Adrenal gland (tissue), 12 donors: Measurements from ENCODE around the gene AVP. TPM values are rescaled to one million over a fixed set of nuclear protein-coding genes. Genes with fewer than 3 reads are reported as not detected.

Experiments used
- DNase-seq, 7 donors: peaks; one replicate each; pipeline ENCODE4 v3.0.0-alpha.2; 2019 to 2020
- H3K27ac ChIP-seq, 5 donors: fragments of 200-600 bp; sonication (generic) in 4 of 5; 1 replicate in 3 of 5; 2 replicates in 2 of 5; pipeline versions ENCODE4 v1.5.1 to v1.8.0; 2016 to 2020; ENCODE audit warnings: mild to moderate bottlenecking in 1 of 5
- H3K27me3 ChIP-seq: fragments of 200-600 bp; 2 replicates; pipeline ENCODE4 v1.8.0; 2021
- H3K36me3 ChIP-seq, 2 donors: fragments of 200-600 bp; replicated peaks in 1 of 2; 1 replicate in 1 of 2; 2 replicates in 1 of 2; pipeline versions ENCODE4 v1.5.1 to v1.8.0; 2018 to 2022
- H3K4me1 ChIP-seq, 2 donors: fragments of 200-600 bp; replicated peaks in 1 of 2; 1 replicate in 1 of 2; 2 replicates in 1 of 2; pipeline versions ENCODE4 v1.5.1 to v1.8.0; 2018 to 2021
- H3K4me3 ChIP-seq, 4 donors: fragments of 200-600 bp; sonication (generic) in 3 of 4; one replicate each; pipeline ENCODE4 v1.5.1; 2016 to 2018
- H3K9me3 ChIP-seq, 3 donors: fragments of 200-600 bp; sonication (generic) in 1 of 3; replicated peaks in 1 of 3; 1 replicate in 2 of 3; 2 replicates in 1 of 3; pipeline versions ENCODE4 v1.5.1 to v1.8.0; 2016 to 2021
- POLR2A ChIP-seq, 2 donors: fragments of 450-650 bp; IDR thresholded peaks; one replicate each; pipeline ENCODE4 v1.6.1; 2017; ENCODE audit warnings: antibody characterized with exemption in 2 of 2, mild to moderate bottlenecking in 2 of 2, moderate library complexity in 1 of 2
- WGBS, 4 donors: extraction: QIAGEN DNeasy Blood & Tissue Kit in 2 of 4; methylation state at CpG; one replicate each; pipeline versions ENCODE4 v1.1.5 to v1.1.7; 2013 to 2017; 5-methylcytosine and 5-hydroxymethylcytosine counted together
- intact Hi-C, 2 donors: fragments of 100-400 bp; cut with DNase I; formaldehyde crosslinking; loops; one replicate each; pipeline versions ENCODE4 v1.14.1 to v1.15.0; 2022 to 2023
- polyA plus RNA-seq, 3 donors: library from polyadenylated mRNA; stranded (reverse); fragments of 200-250 nt in 2 of 3; fragments of 350-450 nt in 1 of 3; fragmentation: Illumina TruSeq in 1 of 3; extraction: RNeasy Lipid Tissue Mini Kit (QIAGEN cat#74804) in 1 of 3; gene quantifications; one replicate each; pipeline ENCODE4 v1.2.3, GENCODE V29; 2013 to 2014
- total RNA-seq, 9 donors: library from RNA; depleted of rRNA in 4 of 9; stranded (reverse); fragments of >200 nt in 4 of 9; fragments of 120-200 nt in 1 of 9; fragmentation: NEBNext Ultra II Directional in 1 of 9; extraction: Animal tissue kit (Norgen Biotek cat#: 25700) in 1 of 9; gene quantifications; one replicate each; pipeline versions ENCODE4 v1.1.0 to v1.2.4, GENCODE V29; 2013 to 2023
- TF ChIP-seq, protein P1 (sequence below), 6 experiments: fragments of 450-650 bp in 4 of 6; fragments of 200-600 bp in 2 of 6; sonication (generic) in 1 of 6; IDR thresholded peaks; 1 replicate in 5 of 6; 2 replicates in 1 of 6; pipeline versions ENCODE4 v1.5.1 to v1.8.0; 2016 to 2021; ENCODE audit warnings: antibody characterized with exemption in 6 of 6, mild to moderate bottlenecking in 2 of 6, moderate library complexity in 1 of 6
- donor health status: healthy with polysubstance abuse.
- donor health status: Bipolar disorder and iron deficiency.
- donor health status: DM: yes; HTN: yes; CAD: no.
- donor health status: DM: no; HTN: no; CAD: no.
- donor health status: DM: no; HTN: no; CAD: no.
- donor health status: DM: yes; HTN: yes; CAD: no.

AVP gene
- total and polyA plus RNA-seq, 12 donors: 0.27 to 0.75 (median 0.64) TPM; not detected in 8

DNA sequence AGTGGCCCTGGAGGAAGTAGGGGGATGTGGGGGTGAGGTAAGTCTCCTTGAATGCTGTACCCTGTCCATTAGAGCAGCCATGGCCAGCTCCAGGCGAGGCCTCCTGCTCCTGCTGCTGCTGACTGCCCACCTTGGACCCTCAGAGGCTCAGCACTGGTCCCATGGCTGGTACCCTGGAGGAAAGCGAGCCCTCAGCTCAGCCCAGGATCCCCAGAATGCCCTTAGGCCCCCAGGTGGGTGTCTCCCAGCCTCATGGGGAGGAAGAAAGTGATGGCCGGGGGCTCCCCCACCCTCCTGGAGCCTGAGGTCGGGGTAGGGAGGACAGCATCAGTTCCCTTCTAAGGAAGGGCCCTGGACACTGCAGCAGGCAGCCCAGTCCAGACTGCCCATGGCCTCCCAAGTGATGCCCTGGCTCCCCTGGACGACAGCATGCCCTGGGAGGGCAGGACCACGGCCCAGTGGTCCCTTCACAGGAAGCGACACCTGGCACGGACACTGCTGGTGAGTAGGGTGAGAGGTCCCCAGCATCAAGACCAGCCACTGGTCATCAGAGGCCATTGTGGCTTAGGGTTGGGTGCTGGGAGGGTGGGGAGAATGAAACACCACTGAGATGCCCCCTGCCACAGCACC is 40.1 kb downstream of the AVP start:
- Histone ChIP-seq H3K36me3 (peaks cover 0 to 31% of the 10 kb centered on the region in 2 donors), H3K9me3 (no peaks in the 10 kb centered on the region), H3K4me1 (peaks cover 4 to 20% of the 10 kb centered on the region in 2 donors), H3K4me3 (no peak overlapping the region), H3K27ac (peak overlapping the region in 3 of 5 donors; percentile 89 to 95 (median 94)), H3K27me3 (no peaks in the 10 kb centered on the region)
- no peak for DNase-seq
- intact Hi-C loops: no loop called here
- 93 to 98% (median 96%) methylated on average over 5 to 8 of the region's 8 CpGs; no CpG with 5 or more reads in 1 of the 4 donors for WGBS, 4 donors
- no peak for TF ChIP-seq POLR2A (IDR thresholded peaks at IDR 0.05)
- TF ChIP-seq, protein P1, sequence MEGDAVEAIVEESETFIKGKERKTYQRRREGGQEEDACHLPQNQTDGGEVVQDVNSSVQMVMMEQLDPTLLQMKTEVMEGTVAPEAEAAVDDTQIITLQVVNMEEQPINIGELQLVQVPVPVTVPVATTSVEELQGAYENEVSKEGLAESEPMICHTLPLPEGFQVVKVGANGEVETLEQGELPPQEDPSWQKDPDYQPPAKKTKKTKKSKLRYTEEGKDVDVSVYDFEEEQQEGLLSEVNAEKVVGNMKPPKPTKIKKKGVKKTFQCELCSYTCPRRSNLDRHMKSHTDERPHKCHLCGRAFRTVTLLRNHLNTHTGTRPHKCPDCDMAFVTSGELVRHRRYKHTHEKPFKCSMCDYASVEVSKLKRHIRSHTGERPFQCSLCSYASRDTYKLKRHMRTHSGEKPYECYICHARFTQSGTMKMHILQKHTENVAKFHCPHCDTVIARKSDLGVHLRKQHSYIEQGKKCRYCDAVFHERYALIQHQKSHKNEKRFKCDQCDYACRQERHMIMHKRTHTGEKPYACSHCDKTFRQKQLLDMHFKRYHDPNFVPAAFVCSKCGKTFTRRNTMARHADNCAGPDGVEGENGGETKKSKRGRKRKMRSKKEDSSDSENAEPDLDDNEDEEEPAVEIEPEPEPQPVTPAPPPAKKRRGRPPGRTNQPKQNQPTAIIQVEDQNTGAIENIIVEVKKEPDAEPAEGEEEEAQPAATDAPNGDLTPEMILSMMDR (IDR thresholded peaks at IDR 0.05): no peak

DNA sequence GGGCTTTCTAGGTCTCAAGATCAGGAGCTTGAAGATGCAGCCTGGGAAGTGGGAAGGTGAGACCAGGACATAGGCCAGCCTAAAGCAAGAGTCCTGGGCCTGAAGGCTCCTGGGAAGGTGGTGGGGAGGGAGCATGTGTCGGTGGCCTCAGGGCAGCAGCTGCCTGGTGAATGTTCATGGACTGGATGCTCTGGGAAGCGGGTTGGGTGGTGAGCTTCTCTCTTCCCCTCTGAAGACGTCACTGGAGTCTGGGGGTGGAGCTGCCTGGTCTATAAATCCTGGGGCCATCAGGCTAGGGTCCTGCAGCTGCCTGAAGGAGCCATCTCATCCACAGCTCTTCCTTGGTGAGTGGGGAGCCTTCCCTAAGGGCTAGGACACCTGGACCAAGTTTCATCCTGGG is 41.2 kb downstream of the AVP start, which contains the start of gene GNRH2:
TSS of gene GNRH2 (plus strand) at position 301 of the 400 bp plus-strand sequence. CDS start 793 bp downstream, outside the sequence.
- no peaks in the 10 kb centered on the region for H3K9me3 ChIP-seq
- peak within 1 kb of the TSS in 3 of 5 donors; percentile 36 to 95 (median 71) for H3K27ac ChIP-seq
- no peak for TF ChIP-seq POLR2A (IDR thresholded peaks at IDR 0.05)
- TF ChIP-seq, protein P1 (IDR thresholded peaks at IDR 0.05): no peak

DNA sequence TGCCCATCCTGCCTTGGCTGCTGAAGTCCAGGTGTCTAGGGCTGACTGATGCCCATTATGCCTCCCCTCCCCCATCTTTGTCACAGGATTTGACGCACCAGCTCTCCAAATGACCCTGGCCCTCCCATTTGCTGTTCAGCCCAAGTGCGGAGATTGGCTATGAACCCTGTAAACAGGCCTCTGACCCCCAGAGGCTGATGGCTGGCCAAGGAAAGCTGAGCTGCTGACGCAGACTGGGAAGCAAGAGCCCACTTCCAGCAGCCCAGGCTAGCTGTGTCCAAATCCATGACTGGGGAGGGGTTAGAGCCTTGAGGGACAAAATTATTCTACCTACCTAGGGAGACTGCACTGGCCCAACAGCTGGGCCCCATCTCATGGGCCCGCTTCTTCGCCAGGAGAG is 41.9 kb downstream of the AVP start:
- Histone ChIP-seq H3K27me3 (no peaks in the 10 kb centered on the region), H3K36me3 (peaks cover 0 to 30% of the 10 kb centered on the region in 2 donors), H3K27ac (peak overlapping the region in 3 of 5 donors; percentile 36 to 84 (median 71)), H3K4me3 (no peak overlapping the region), H3K4me1 (peaks cover 4 to 16% of the 10 kb centered on the region in 2 donors), H3K9me3 (no peaks in the 10 kb centered on the region)
- peak in 6 of 7 donors; percentile 37 to 76 (median 48) for DNase-seq
- 68 to 85% (median 75%) methylated on average over 2 to 5 of the region's 5 CpGs for WGBS, 4 donors
- no peak for TF ChIP-seq POLR2A (IDR thresholded peaks at IDR 0.05)
- TF ChIP-seq, protein P1 (IDR thresholded peaks at IDR 0.05): no peak
- intact Hi-C loops: no loop called here

More for the DNA sequence above, 41.2 kb downstream of the AVP start, which contains the start of gene GNRH2:
- peaks cover 4 to 20% of the 10 kb centered on the region in 2 donors for H3K4me1 ChIP-seq
- WGBS, 4 donors: 74 to 100% (median 82%) methylated on average over 3 of the region's 3 CpGs
- no peak within 1 kb of the TSS for H3K4me3 ChIP-seq
- H3K36me3 ChIP-seq: peaks cover 0 to 30% of the 10 kb centered on the region in 2 donors
- intact Hi-C loops: no loop called here
- no peak for DNase-seq
- H3K27me3 ChIP-seq: no peaks in the 10 kb centered on the region

DNA sequence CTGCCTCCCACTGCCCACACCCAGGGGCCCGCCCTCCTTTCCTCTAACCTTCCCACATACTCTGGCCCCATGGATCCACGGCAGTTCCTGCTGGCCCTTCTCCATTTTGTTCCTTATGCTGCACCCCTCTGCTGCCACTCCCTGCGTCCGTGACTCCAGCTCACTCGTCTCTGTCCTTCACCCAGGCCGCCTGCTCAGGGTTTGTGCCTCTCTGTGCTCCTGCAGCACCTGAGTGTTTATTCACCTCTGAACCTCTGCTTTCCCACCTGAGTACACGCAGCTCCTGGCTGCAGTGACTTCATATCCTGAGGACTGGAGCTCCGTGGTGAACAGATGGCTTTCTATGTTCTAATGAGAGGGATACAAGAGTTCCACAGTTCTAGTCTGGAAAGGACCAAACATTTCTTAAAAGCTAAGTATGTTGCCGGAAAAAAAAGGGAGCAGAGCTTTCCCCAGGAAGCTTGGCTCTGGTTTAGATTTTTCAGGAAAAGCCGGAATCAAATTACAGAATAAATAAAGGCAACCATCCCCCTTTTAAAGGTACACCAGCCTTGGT is 42.6 kb downstream of the AVP start:
- no peak overlapping the region for H3K4me3 ChIP-seq
- peaks cover 4 to 9% of the 10 kb centered on the region in 2 donors for H3K4me1 ChIP-seq
- 52 to 65% (median 55%) methylated on average over 10 of the region's 10 CpGs for WGBS, 4 donors
- no peaks in the 10 kb centered on the region for H3K9me3 ChIP-seq
- H3K27ac ChIP-seq: peak overlapping the region in 4 of 5 donors; percentile 13 to 84 (median 52)
- TF ChIP-seq, protein P1 (IDR thresholded peaks at IDR 0.05): no peak
- no peak for TF ChIP-seq POLR2A (IDR thresholded peaks at IDR 0.05)
- intact Hi-C loops: no loop called here
- no peaks in the 10 kb centered on the region for H3K27me3 ChIP-seq
- DNase-seq: peak in 1 of 7 donors; percentile 50
- H3K36me3 ChIP-seq: peaks cover 0 to 34% of the 10 kb centered on the region in 2 donors
